HG02798 (cell line): ENCODE measurements around the gene MMUT.
"Not testable (repeated sequence)": the region's sequence is repeated elsewhere in the genome, so short reads cannot be mapped to it uniquely, and the experiment has no call there.

Experiments used
- ATAC-seq: cut with Tn5 transposase; IDR thresholded peaks from one replicate; pipeline ENCODE4 v1.9.1; 2021; ENCODE audit warnings: mild to moderate bottlenecking; ENCODE audit not compliant: unreplicated experiment, poor library complexity

The MMUT gene

GRCh38 chr6:49430187-49430586, 32.9 kb downstream of the MMUT start:
- no peak for ATAC-seq

GRCh38 chr6:49423817-49424216, 39.2 kb downstream of the MMUT start:
- no peak for ATAC-seq

GRCh38 chr6:49416195-49416594, 46.9 kb downstream of the MMUT start:
- ATAC-seq, result no peak

GRCh38 chr6:49415358-49415757, 47.7 kb downstream of the MMUT start:
- ATAC-seq, result no peak

- ATAC-seq, result no peak
Measured at GRCh38 chr6:49410564-49410963, 52.5 kb downstream of the MMUT start.

- ATAC-seq, result peak; percentile 95
Measured at GRCh38 chr6:49409951-49410542, 53.0 kb downstream of the MMUT start.

GRCh38 chr6:49406250-49406970, 56.6 kb downstream of the MMUT start:
- ATAC-seq, result no peak

GRCh38 chr6:49401063-49401462, 62.0 kb downstream of the MMUT start:
- ATAC-seq, result no peak

GRCh38 chr6:49386667-49387508, 76.2 kb downstream of the MMUT start:
- ATAC-seq, result not testable (repeated sequence)

- ATAC-seq, result no peak
Measured at GRCh38 chr6:49384904-49385303, 78.1 kb downstream of the MMUT start.
